ENCODE results near the gene MACROD1. TPM values are rescaled to one million over a fixed set of nuclear protein-coding genes. Genes with fewer than 3 reads are reported as not detected.

The MACROD1 gene
- total and polyA plus RNA-seq, 9 of the 15 experiments (the other 6 are each of a cell fraction or from before 2014, with no cell fraction given): 1.1 to 60.0 (median 26.4) TPM

DNA sequence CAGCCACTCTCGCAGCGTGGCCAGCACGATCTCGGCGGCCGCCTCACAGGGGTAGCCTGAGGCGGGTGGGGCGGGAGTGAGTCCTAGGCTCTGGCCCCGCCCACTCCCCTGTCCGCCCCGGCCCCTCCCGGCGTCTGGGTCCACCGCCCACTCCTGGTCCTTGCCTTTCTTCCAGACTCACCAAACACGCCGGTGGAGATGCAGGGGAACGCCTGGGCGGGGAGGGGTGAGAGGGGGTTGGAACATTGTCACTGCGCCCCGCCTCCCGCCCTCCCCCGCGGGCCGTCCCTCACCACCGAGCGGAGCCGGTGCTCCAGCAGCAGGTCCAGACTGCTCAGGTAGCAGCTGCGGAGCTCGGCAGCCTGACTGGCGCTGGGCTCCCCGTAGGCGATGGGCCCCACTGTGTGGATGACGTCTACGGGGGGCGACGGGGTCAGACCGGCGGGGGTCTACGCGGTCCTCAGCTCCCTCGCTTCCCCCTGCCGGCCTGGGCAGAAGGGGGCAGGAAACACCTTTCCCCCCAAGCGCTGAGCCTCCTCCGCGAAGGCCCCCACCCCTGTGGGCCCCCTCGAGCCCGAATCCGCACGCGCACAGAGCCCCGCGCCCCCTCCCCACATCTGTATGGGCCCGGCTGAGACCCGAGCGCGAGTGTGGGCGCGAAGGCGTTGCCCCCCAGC lies 166.4 kb downstream of the MACROD1 start:
- Histone ChIP-seq H3K27ac (ENCODE audit: extremely low read depth, low read depth, low read length) (no peak overlapping the region), H3K27me3 (ENCODE audit: control insufficient read depth in 2 of 2, insufficient read depth in 2 of 2, low read length in 2 of 2) (no peaks in the 10 kb centered on the region), H3K79me2 (ENCODE audit: control insufficient read depth, insufficient read depth, low read length) (no peaks in the 10 kb centered on the region), H3K36me3 (ENCODE audit: control insufficient read depth, insufficient read depth, low read length) (peaks cover 63% of the 10 kb centered on the region; the same call in 2 of the 3 replicates), H3K9ac (ENCODE audit: insufficient read depth in 1 of 2, low read depth in 2 of 2, low read length in 2 of 2) (no peak overlapping the region), H3K4me2 (ENCODE audit: insufficient read depth, low read length) (no peak overlapping the region), H3K4me1 (replicated peaks in 1 of 2; ENCODE audit: control insufficient read depth in 2 of 2, insufficient read depth in 2 of 2, low read length in 2 of 2) (peaks cover 0 to 61% of the 10 kb centered on the region in 2 experiments; a peak in 2 of 5 replicates), H3K9me3 (replicated peaks; ENCODE audit: control insufficient read depth, insufficient read depth, low read depth, low read length) (no peaks in the 10 kb centered on the region), H2AFZ (ENCODE audit: low read depth, low read length) (no peak overlapping the region), H4K20me1 (replicated peaks; ENCODE audit: control insufficient read depth, insufficient read depth, low read length) (peaks cover 14% of the 10 kb centered on the region), H3K9me1 (ENCODE audit: control insufficient read depth, insufficient read depth, low read length) (no peaks in the 10 kb centered on the region), H3K4me3 (no peak overlapping the region)
- peak; percentile 86 for ATAC-seq
- POLR2A ChIA-PET: interaction anchor here (0.7 to 1.2 kb wide), 2 partner anchors 9 to 310 kb away, joined by 3 to 4 read pairs; no protein-coding TSS in a partner anchor
- BruUV-seq (replicated peaks): no TSS peak
- 86% methylated on average over 17 of the region's 59 CpGs for WGBS (ENCODE audit: insufficient coverage, low coverage, missing lambda C conversion rate)
- intact Hi-C loops (cut with micrococcal nuclease): loop anchor here (10.0 kb wide), 2 partner anchors 95 to 145 kb away; no protein-coding TSS in a partner anchor
- DNase-seq (ENCODE audit: extremely low read depth in 1 of 4, low spot score in 3 of 4): peak; percentile 63 to 89 (median 84)
- in situ Hi-C loops (cut with MboI): no loop called here
- no peak for FAIRE-seq
- CTCF ChIA-PET (ENCODE audit: low intra/inter-chr PET ratio): no interaction called here
- TF ChIP-seq HMGN3 (IDR thresholded peaks at IDR 0.05; ENCODE audit: borderline replicate concordance, extremely low read depth, insufficient read length, low read depth, low read length) (peak; percentile 20), BCOR (IDR thresholded peaks at IDR 0.05) (no peak), PRPF4 (IDR thresholded peaks at IDR 0.05; ENCODE audit: insufficient read depth, low read depth, low read length, poor library complexity, severe bottlenecking) (peak; percentile 18), RBM22 (IDR thresholded peaks at IDR 0.05; ENCODE audit: low read depth, low read length, poor library complexity, severe bottlenecking) (peak; percentile 62), ZNF263 (CRISPR knock-in tag; IDR thresholded peaks at IDR 0.05; ENCODE audit: borderline replicate concordance) (peak; percentile 76)
- TF ChIP-seq, protein P1, sequence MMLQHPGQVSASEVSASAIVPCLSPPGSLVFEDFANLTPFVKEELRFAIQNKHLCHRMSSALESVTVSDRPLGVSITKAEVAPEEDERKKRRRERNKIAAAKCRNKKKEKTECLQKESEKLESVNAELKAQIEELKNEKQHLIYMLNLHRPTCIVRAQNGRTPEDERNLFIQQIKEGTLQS (IDR thresholded peaks at IDR 0.05): peak; percentile 6; the same call in 1 of the 2 replicates
- TF ChIP-seq, protein P1 (CRISPR knock-in tag; conservative IDR thresholded peaks at IDR 0.05): no peak
- TF ChIP-seq, protein P2, sequence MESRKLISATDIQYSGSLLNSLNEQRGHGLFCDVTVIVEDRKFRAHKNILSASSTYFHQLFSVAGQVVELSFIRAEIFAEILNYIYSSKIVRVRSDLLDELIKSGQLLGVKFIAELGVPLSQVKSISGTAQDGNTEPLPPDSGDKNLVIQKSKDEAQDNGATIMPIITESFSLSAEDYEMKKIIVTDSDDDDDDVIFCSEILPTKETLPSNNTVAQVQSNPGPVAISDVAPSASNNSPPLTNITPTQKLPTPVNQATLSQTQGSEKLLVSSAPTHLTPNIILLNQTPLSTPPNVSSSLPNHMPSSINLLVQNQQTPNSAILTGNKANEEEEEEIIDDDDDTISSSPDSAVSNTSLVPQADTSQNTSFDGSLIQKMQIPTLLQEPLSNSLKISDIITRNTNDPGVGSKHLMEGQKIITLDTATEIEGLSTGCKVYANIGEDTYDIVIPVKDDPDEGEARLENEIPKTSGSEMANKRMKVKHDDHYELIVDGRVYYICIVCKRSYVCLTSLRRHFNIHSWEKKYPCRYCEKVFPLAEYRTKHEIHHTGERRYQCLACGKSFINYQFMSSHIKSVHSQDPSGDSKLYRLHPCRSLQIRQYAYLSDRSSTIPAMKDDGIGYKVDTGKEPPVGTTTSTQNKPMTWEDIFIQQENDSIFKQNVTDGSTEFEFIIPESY (CRISPR knock-in tag; IDR thresholded peaks at IDR 0.05): peak; percentile 74
- TF ChIP-seq, protein P3, sequence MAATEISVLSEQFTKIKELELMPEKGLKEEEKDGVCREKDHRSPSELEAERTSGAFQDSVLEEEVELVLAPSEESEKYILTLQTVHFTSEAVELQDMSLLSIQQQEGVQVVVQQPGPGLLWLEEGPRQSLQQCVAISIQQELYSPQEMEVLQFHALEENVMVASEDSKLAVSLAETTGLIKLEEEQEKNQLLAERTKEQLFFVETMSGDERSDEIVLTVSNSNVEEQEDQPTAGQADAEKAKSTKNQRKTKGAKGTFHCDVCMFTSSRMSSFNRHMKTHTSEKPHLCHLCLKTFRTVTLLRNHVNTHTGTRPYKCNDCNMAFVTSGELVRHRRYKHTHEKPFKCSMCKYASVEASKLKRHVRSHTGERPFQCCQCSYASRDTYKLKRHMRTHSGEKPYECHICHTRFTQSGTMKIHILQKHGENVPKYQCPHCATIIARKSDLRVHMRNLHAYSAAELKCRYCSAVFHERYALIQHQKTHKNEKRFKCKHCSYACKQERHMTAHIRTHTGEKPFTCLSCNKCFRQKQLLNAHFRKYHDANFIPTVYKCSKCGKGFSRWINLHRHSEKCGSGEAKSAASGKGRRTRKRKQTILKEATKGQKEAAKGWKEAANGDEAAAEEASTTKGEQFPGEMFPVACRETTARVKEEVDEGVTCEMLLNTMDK (IDR thresholded peaks at IDR 0.05; ENCODE audit: borderline replicate concordance, insufficient read depth, low read depth, low read length, poor library complexity, severe bottlenecking): no peak
- TF ChIP-seq, protein P4, sequence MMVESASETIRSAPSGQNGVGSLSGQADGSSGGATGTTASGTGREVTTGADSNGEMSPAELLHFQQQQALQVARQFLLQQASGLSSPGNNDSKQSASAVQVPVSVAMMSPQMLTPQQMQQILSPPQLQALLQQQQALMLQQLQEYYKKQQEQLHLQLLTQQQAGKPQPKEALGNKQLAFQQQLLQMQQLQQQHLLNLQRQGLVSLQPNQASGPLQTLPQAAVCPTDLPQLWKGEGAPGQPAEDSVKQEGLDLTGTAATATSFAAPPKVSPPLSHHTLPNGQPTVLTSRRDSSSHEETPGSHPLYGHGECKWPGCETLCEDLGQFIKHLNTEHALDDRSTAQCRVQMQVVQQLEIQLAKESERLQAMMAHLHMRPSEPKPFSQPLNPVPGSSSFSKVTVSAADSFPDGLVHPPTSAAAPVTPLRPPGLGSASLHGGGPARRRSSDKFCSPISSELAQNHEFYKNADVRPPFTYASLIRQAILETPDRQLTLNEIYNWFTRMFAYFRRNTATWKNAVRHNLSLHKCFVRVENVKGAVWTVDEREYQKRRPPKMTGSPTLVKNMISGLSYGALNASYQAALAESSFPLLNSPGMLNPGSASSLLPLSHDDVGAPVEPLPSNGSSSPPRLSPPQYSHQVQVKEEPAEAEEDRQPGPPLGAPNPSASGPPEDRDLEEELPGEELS (CRISPR knock-in tag; IDR thresholded peaks at IDR 0.05; ENCODE audit: borderline replicate concordance): no peak
- TF ChIP-seq, protein P5, sequence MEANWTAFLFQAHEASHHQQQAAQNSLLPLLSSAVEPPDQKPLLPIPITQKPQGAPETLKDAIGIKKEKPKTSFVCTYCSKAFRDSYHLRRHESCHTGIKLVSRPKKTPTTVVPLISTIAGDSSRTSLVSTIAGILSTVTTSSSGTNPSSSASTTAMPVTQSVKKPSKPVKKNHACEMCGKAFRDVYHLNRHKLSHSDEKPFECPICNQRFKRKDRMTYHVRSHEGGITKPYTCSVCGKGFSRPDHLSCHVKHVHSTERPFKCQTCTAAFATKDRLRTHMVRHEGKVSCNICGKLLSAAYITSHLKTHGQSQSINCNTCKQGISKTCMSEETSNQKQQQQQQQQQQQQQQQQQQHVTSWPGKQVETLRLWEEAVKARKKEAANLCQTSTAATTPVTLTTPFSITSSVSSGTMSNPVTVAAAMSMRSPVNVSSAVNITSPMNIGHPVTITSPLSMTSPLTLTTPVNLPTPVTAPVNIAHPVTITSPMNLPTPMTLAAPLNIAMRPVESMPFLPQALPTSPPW (CRISPR knock-in tag; IDR thresholded peaks at IDR 0.05): peak; percentile 51
